ENCODE results near the gene B3GNT8.

- TF ChIP-seq CTCF (IDR thresholded peaks at IDR 0.05 in 2 of 3, conservative IDR thresholded peaks at IDR 0.05 in 1 of 3; ENCODE audit: borderline replicate concordance in 1 of 3, insufficient read depth in 1 of 3, low read depth in 2 of 3, low read length in 2 of 3) (no peak), EZH2 (IDR thresholded peaks at IDR 0.05) (no peak), POLR2AphosphoS5 (IDR thresholded peaks at IDR 0.05; ENCODE audit: low read depth, low read length) (no peak), ZBTB33 (IDR thresholded peaks at IDR 0.05; ENCODE audit: extremely low read depth, insufficient replicate concordance, low read length) (no peak), CEBPB (IDR thresholded peaks at IDR 0.05; ENCODE audit: low read depth) (no peak), EGR1 (IDR thresholded peaks at IDR 0.05; ENCODE audit: low read depth) (no peak), SP1 (IDR thresholded peaks at IDR 0.05; ENCODE audit: low read depth) (no peak), ATF3 (IDR thresholded peaks at IDR 0.05) (no peak), ZFX (IDR thresholded peaks at IDR 0.05) (no peak), POLR2A (IDR thresholded peaks at IDR 0.05; ENCODE audit: borderline replicate concordance, extremely low read depth, insufficient read depth, insufficient read length) (no peak)
Observed at GRCh38 chr19:41407271-41407670, 19.9 kb downstream of the B3GNT8 start.

Data from HCT116 (cell line).